Measurements from ENCODE around the gene GALNT16.

GALNT16 gene

GRCh38 chr14:69317102-69317755, 57.3 kb downstream of the GALNT16 start:
- peak; percentile 89 to 90 for DNase-seq (ENCODE audit: low read depth in 2 of 2)

DNA sequence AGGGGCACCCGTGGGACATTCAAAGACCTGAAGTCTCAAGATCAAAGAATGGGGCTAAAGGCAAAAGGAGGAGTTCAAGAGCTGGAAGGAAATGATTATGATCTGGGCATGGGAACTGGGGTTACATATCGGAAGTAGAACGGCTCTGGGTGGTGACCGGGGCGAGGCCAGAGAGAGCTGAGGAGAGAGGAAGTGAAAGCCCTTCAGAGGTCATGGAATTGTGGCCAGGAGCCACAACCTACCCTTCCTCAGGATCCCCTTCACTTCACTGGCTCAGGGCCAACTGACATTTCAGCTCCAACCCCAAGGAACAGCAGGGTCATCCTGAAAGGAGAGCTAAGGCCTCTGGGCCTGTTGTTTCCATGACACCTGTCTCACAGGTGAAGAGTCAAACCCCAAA, 57.8 kb downstream of the GALNT16 start:
- no peak for DNase-seq (ENCODE audit: low read depth in 2 of 2)

DNA sequence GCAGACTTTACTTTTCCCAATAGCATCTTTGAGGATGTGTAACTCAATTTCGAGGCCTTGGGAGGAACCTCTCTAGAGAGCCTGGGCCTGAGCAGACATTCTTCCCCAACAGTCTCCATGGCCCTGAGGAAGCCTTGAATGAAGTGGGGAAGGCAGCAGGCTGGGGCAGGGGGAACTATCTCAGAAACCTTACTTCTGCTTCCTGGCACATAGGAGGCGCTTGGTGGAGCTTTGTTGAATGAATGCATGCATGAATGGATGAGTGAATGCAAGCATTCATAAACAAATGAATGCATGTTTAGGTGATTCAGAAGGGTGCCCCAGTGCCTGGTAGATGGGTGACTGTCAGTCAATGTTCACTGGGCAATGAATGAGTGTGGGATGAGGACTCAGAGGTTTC, 58.3 kb downstream of the GALNT16 start:
- no peak for DNase-seq (ENCODE audit: low read depth in 2 of 2)

DNA sequence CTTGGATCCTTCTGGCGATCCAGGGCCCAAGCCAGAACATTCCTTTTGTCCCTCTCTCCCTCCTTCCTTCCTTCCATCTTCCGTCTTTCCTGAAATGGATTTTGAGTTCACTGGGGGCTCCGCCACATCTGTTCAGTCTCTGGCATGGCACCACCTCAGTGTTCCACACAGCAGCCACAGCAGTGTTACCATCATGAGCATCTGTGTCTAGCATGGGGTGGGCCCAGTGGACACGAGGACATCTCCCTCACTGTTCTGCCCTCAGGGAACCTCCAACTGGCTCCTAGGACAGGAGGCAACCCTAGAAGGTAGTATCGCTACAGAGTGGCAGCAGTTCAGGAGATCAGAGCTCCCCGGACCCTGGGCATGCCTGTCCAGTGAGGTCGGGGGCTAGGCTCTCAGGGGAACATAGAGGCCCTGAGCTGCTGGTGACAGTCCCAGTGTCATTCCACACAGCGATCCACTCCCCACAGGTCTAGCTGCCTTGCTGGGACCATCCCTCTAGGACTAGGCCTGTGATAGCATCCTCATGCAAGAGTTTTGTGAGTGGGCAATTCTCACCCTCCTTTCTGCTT, 59.0 kb downstream of the GALNT16 start:
- DNase-seq (ENCODE audit: low read depth in 2 of 2): no peak

- no peak for DNase-seq (ENCODE audit: low read depth in 2 of 2)
These were observed 60.0 kb downstream of the GALNT16 start for GRCh38 chr14:69319911-69320310.

GRCh38 chr14:69320581-69321365, 60.8 kb downstream of the GALNT16 start:
- no peak for DNase-seq (ENCODE audit: low read depth in 2 of 2)

GRCh38 chr14:69321601-69322330, 61.8 kb downstream of the GALNT16 start:
- DNase-seq (ENCODE audit: low read depth in 2 of 2): no peak

DNA sequence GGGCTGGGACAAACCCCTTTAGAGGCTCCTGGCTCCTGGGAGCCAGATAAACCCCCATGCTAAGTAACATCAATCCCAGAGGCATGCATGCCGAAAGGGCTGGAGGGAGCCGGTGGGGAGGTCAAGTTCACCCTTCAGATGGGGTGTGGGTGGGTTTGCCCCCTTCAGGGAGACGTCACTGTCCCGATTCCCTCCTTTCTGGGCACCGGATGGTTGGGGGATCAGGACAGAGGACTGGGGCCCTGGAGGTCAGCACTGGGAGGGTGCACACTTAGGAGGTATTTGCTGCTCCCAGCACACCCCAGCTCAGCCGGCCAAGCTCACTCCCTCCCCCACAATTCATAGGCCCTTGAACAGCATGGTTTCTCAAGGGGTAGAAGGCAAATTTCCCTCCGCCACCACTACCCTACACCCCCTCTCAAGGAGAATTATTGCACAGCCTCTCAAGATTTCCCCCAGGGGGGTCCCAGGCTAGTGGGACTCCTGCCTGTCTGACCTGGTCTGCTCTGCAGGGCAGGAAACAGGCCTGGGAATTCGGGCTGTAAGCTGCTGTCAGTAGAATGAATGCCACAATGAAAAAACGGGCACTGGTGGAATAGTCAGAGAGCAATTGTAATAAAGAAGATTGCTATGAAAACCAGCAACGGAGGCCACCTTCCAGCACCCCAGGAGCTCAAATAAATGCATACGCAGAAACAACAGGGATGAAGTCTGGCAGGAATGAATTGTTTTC, 63.5 kb downstream of the GALNT16 start:
- no peak for DNase-seq (ENCODE audit: low read depth in 2 of 2)

DNA sequence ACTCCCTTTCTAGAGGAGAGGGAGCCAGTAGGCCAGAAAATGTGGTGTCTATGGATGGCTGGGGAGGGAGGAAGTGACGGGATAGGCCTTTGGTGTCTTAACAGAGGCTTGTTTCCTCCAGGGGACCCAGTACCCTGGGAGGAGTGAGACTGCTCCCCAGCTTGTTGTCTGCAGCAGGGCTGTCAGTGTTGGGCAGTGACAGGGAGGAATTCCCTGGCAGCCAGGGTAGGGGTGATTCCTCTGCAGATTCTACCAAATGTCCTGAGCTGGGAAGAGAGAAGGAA, 64.0 kb downstream of the GALNT16 start:
- DNase-seq (ENCODE audit: low read depth in 2 of 2): no peak

DNA sequence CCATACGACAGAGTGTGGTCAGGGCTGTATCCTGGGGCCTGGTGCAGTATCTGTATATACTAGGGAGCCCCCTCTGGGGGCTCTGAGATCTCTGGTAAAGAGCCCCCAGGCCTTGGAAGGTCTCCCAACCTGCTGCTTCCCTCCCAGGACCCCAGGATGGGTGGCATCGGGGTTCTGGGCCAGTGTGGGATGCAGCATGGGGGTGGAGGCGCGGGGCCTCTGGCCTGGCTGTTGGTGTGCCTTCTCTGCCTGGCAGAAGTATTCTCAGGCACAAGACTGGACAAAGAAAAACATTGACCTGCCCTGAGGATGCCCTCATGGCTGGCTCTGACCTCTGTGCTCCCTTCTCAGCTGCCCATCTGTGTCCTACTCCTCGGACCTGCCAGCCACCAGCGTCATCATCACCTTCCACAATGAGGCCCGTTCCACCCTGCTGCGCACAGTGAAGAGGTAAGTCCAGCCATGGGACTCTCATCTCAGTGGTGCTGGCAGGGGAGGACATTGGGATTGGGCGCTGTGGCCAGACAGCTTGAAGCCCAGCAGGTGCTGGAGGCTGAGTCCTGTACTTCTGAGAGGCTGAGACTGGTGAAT, 64.5 kb downstream of the GALNT16 start:
- DNase-seq (ENCODE audit: low read depth in 2 of 2): no peak

- DNase-seq (ENCODE audit: low read depth in 2 of 2): no peak
These were observed 65.1 kb downstream of the GALNT16 start for GRCh38 chr14:69325086-69325485.

DNA sequence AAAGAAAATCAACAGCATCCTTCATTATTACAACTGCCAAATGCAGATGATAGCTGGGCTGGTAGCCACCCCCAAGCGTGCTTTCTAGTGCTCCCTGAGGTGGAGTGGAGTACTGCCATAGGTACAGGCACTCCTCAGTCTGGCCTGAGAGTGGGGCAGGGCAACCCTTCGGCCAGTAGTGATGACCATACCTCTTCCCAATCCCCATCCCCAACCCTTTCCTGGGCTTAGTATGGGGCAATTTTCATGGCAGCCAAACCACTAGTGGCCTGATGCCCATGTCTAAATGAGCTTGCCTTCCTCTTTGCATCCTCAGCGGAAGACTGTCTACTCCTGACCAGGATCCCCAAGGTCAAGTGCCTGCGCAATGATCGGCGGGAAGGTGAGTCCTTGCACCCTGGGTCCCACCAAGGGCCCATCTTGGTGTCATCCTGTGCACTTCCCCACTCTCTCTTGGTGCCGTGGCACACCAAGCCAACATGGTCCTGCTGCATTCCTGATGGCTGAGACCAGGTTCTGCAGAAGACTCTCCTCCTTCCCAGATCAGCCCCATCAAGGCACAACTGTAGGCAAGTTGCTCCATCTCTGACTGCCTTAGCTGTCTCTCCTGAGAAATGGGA, 65.8 kb downstream of the GALNT16 start:
- DNase-seq (ENCODE audit: low read depth in 2 of 2): no peak

- no peak for DNase-seq (ENCODE audit: low read depth in 2 of 2)
These were observed 66.7 kb downstream of the GALNT16 start for GRCh38 chr14:69326611-69327010.

DNA sequence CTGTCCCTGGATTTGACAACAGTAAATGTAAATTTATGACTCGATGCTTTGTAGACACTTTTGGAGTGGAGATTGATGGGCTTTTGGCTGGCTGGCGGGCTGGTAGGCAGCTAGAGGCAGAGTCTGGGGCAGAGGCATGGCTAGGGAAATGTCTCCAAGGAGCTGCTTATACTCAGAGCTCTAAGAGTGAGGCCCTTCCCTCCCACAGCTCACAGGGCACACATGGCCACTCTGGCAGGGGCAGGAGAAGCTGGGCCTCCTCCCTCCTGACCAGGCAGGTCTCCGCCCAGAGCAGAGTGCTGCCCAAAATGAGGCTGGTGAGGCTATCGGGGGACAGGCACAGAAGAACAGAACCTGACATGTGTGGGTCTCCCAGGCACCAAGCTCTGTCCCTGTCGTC, 67.5 kb downstream of the GALNT16 start:
- no peak for DNase-seq (ENCODE audit: low read depth in 2 of 2)

DNA sequence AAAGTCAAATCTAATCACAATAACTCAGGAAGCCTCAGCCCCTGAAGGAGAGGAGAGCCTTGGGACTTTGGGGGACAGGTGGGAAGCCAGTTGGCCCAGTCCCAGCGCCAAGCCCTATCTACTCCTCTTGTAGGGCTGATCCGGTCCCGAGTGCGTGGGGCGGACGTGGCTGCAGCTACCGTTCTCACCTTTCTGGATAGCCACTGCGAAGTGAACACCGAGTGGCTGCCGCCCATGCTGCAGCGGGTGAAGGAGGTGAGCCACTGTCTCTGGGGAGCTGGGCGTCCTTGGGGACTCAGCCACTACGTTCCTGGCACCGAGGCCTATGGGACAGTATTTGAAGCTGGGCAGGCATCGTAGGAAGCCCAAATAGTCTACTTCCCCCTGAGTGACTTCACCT, 68.4 kb downstream of the GALNT16 start:
- no peak for DNase-seq (ENCODE audit: low read depth in 2 of 2)

DNA sequence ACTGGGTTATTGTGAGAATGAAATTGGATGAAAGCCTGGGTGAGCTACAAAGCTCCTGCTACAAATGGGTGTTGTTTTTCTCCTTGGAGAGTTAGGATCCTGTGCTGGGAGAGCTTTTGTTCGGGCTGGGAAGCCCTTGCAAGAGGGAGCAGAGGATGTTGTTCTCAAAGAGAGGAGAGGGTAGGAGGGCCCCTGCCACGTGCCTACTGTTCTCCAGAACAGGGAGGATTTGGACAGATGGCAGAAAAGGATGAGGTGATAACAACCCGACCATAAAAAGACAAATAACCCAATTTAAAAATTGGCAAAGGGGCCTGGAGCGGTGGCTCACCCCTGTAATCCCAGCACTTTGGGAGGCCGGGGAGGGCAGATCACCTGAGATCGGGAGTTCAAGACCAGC, 68.8 kb downstream of the GALNT16 start:
- DNase-seq (ENCODE audit: low read depth in 2 of 2): no peak

DNA sequence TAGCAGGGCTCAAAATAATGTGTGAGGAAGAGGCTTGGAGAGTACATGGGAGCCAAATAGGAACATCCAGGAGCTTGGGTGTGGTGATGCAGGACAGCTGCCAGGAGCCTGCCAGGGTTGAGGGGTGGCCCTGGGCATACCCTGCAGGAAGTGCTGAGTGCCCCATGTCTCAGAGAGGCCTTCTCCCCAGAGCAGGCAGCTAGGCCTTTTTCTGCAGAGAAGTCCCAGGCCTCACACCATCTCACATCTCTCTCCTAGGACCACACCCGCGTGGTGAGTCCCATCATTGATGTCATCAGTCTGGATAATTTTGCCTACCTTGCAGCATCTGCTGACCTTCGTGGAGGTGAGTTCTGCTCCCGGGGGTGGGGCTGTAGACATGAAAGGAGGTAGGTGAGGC, 71.2 kb downstream of the GALNT16 start:
- no peak for DNase-seq (ENCODE audit: low read depth in 2 of 2)

GRCh38 chr14:69332782-69333395, 72.9 kb downstream of the GALNT16 start:
- no peak for DNase-seq (ENCODE audit: low read depth in 2 of 2)

DNA sequence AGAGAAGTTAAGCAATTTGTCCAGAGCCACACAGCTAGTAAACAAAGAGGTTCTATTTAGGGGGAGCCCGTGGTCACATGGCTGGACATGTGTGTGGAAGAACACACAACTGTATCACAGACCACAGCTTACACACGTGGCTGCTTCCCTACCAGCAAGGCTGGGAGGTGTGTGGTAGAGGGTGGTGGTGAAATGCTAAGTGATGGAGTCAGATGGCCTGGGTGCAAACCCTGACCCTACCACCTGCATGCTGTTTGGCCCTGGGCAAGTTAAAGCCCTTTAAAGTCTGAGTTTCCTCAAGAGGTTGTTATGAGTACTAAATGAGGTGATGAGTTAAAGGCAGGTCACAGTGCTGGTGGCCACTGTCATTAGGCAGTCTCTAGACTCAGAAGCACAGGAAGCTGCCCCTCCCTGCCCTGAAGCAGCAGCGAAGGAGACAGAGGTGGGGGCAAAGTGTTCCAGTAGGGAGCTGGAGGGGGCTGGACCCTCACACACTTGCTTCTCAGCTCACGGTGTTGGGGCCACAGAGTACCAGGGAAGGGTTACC, 73.9 kb downstream of the GALNT16 start:
- no peak for DNase-seq (ENCODE audit: low read depth in 2 of 2)

DNA sequence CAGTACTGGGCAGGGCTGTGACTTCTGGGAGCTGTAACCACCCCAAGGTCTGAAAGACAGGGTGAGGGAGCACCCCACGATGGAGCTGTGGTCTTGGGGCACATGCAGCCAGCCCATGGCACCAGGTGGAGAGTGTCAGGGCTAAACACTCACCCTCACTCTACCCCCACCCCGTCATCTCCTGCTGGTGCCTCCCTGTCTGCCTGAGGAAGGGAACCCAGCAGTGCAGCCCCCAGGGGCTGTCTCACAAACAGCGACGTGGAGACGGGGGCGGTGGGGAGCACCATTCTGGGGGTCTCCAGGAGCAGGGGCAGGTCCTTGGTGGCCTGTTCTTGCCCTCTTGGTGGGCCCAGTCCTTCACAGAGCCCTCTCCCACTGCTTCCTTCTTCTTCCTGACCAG, 74.6 kb downstream of the GALNT16 start:
- no peak for DNase-seq (ENCODE audit: low read depth in 2 of 2)
